H1 (cell line): Measurements from ENCODE around the gene BTF3L4. TPM values are rescaled to one million over a fixed set of nuclear protein-coding genes. Genes with fewer than 3 reads are reported as not detected.

ENCODE experiments used
- CTCF ChIA-PET: fragments of 300-600 bp; sonication (Branson Sonifier 250); formaldehyde crosslinking; loops from one replicate; lab custom pipeline; 2021; ENCODE audit not compliant: partially characterized antibody; lab: Charles Lee
- POLR2A ChIA-PET: fragments of 300-600 bp; sonication (Branson Sonifier 250); formaldehyde crosslinking; loops from one replicate; lab custom pipeline; 2021; ENCODE audit warnings: inconsistent platforms; ENCODE audit not compliant: partially characterized antibody; lab: Charles Lee
- DNase-seq, 2 experiments: peaks; one replicate each; pipeline versions ENCODE4 v3.0.0 to v3.0.0-alpha.2; 2010 to 2022; ENCODE audit warnings: low spot score in 2 of 2, low read depth in 1 of 2, mixed read lengths in 1 of 2
- FAIRE-seq: peaks from 2 replicates; lab custom pipeline; 2011; peaks lifted over from hg19 to GRCh38; lab: Jason Lieb, UNC
- H2AFZ ChIP-seq: 2 replicates; pipeline ENCODE4 v1.8.1; 2012; ENCODE audit warnings: low read length, inconsistent platforms
- H2AK5ac ChIP-seq: 2 replicates; pipeline ENCODE4 v1.6.1; 2013; ENCODE audit warnings: low read depth, low read length
- H2BK120ac ChIP-seq: replicated peaks from 2 replicates; pipeline ENCODE3; 2013; ENCODE audit warnings: low read depth, low read length, inconsistent platforms
- H2BK12ac ChIP-seq: 2 replicates; pipeline ENCODE4 v1.6.1; 2013; ENCODE audit warnings: low read depth, low read length
- H2BK15ac ChIP-seq: 2 replicates; pipeline ENCODE4 v1.6.1; 2013; ENCODE audit warnings: low read length
- H2BK20ac ChIP-seq: 2 replicates; pipeline ENCODE4 v1.6.1; 2013; ENCODE audit warnings: low read length
- H2BK5ac ChIP-seq: 2 replicates; pipeline ENCODE4 v1.6.1; 2013; ENCODE audit warnings: low read depth, low read length
- H3K14ac ChIP-seq: 2 replicates; pipeline ENCODE4 v1.6.1; 2013; ENCODE audit warnings: inconsistent platforms; ENCODE audit not compliant: insufficient read length
- H3K18ac ChIP-seq: 2 replicates; pipeline ENCODE4 v1.6.1; 2013; ENCODE audit warnings: low read length; ENCODE audit errors: extremely low read depth
- H3K23ac ChIP-seq: 2 replicates; pipeline ENCODE4 v1.6.1; 2013; ENCODE audit warnings: inconsistent platforms; ENCODE audit not compliant: insufficient read length
- H3K23me2 ChIP-seq: 2 replicates; pipeline ENCODE4 v1.6.1; 2013; ENCODE audit warnings: low read depth, low read length
- H3K27ac ChIP-seq: 2 replicates; pipeline ENCODE4 v1.6.1; 2011; ENCODE audit warnings: low read depth, low read length, inconsistent platforms
- H3K27me3 ChIP-seq, 4 experiments: replicated peaks in 1 of 4; 1 replicate in 1 of 4; 2 replicates in 3 of 4; pipeline versions ENCODE4 v1.6.1 to v1.8.1; 2011 to 2013; ENCODE audit warnings: low read length in 3 of 4, mild to moderate bottlenecking in 3 of 4, inconsistent platforms in 2 of 4, mixed read lengths in 2 of 4, moderate library complexity in 1 of 4; ENCODE audit not compliant: control insufficient read depth in 3 of 4, insufficient read depth in 3 of 4; ENCODE audit errors: extremely low read depth in 1 of 4
- H3K36me3 ChIP-seq, 4 experiments: 2 replicates each; pipeline versions ENCODE4 v1.6.1 to v1.8.1; 2011 to 2013; ENCODE audit warnings: mild to moderate bottlenecking in 4 of 4, low read length in 3 of 4, moderate library complexity in 2 of 4, control low read depth in 1 of 4, inconsistent platforms in 1 of 4; ENCODE audit not compliant: insufficient read depth in 4 of 4, control insufficient read depth in 2 of 4
- H3K4ac ChIP-seq: replicated peaks from 2 replicates; pipeline ENCODE3; 2013; ENCODE audit warnings: low read length, low read depth, mixed read lengths, inconsistent platforms; ENCODE audit not compliant: insufficient read length
- H3K4me1 ChIP-seq, 4 experiments: replicated peaks in 1 of 4; 1 replicate in 1 of 4; 2 replicates in 3 of 4; pipeline versions ENCODE4 v1.6.1 to v1.8.1; 2011 to 2013; ENCODE audit warnings: low read length in 3 of 4, inconsistent platforms in 2 of 4, mixed read lengths in 1 of 4; ENCODE audit not compliant: insufficient read depth in 4 of 4, control insufficient read depth in 3 of 4
- H3K4me2 ChIP-seq, 2 experiments: 2 replicates each; pipeline versions ENCODE4 v1.6.1 to v1.8.1; 2011 to 2013; ENCODE audit warnings: low read depth in 2 of 2, low read length in 2 of 2, control low read depth in 1 of 2, inconsistent platforms in 1 of 2, mild to moderate bottlenecking in 1 of 2; ENCODE audit not compliant: insufficient read depth in 1 of 2
- H3K4me3 ChIP-seq, 4 experiments: fragments of 200-600, 300-600 bp in 1 of 4; sonication (generic), shearing (Covaris generic), sonication (Bioruptor Twin) in 1 of 4; 2 replicates each; pipeline versions ENCODE4 v1.5.1 to v1.8.1; 2011 to 2016; ENCODE audit warnings: low read length in 4 of 4, low read depth in 3 of 4, control low read depth in 2 of 4, inconsistent platforms in 2 of 4, mild to moderate bottlenecking in 2 of 4, mixed read lengths in 1 of 4, moderate library complexity in 1 of 4; ENCODE audit not compliant: insufficient read depth in 2 of 4; ENCODE audit errors: extremely low read depth in 1 of 4
- H3K56ac ChIP-seq: replicated peaks from 2 replicates; pipeline ENCODE3; 2013; ENCODE audit warnings: low read depth, mild to moderate bottlenecking, mixed read lengths, low read length, inconsistent platforms; ENCODE audit not compliant: insufficient read length
- H3K79me1 ChIP-seq: 2 replicates; pipeline ENCODE4 v1.6.1; 2013; ENCODE audit warnings: low read depth, low read length, control low read depth
- H3K79me2 ChIP-seq, 2 experiments: 2 replicates each; pipeline versions ENCODE4 v1.6.1 to v1.8.1; 2012 to 2013; ENCODE audit warnings: low read length in 2 of 2, mild to moderate bottlenecking in 2 of 2, inconsistent platforms in 1 of 2; ENCODE audit not compliant: insufficient read depth in 2 of 2, control insufficient read depth in 1 of 2
- H3K9ac ChIP-seq, 4 experiments: replicated peaks in 1 of 4; 1 replicate in 1 of 4; 2 replicates in 3 of 4; pipeline versions ENCODE4 v1.6.1 to v1.8.1; 2011 to 2013; ENCODE audit warnings: low read depth in 3 of 4, low read length in 3 of 4, control low read depth in 2 of 4, mild to moderate bottlenecking in 2 of 4, moderate library complexity in 2 of 4, inconsistent platforms in 1 of 4; ENCODE audit errors: extremely low read depth in 1 of 4
- H3K9me3 ChIP-seq, 2 experiments: 2 replicates each; pipeline versions ENCODE4 v1.6.1 to v1.8.1; 2012 to 2013; ENCODE audit warnings: mild to moderate bottlenecking in 2 of 2, moderate library complexity in 2 of 2, control low read depth in 1 of 2, inconsistent platforms in 1 of 2, low read depth in 1 of 2, low read length in 1 of 2, mixed read lengths in 1 of 2; ENCODE audit not compliant: insufficient read depth in 2 of 2
- H4K20me1 ChIP-seq, 2 experiments: replicated peaks in 1 of 2; 2 replicates each; pipeline versions ENCODE3 to v1.8.1; 2011 to 2013; ENCODE audit warnings: inconsistent platforms in 2 of 2, low read length in 2 of 2, mild to moderate bottlenecking in 1 of 2; ENCODE audit not compliant: insufficient read depth in 2 of 2, control insufficient read depth in 1 of 2
- H4K5ac ChIP-seq: 2 replicates; pipeline ENCODE4 v1.6.1; 2013; ENCODE audit warnings: low read length, low read depth, mixed read lengths, inconsistent platforms; ENCODE audit not compliant: insufficient read length
- H4K8ac ChIP-seq: 2 replicates; pipeline ENCODE4 v1.8.0; 2013; ENCODE audit warnings: mild to moderate bottlenecking, moderate library complexity, low read length, inconsistent platforms; ENCODE audit not compliant: insufficient read depth; ENCODE audit errors: extremely low read depth
- H4K91ac ChIP-seq: replicated peaks from 2 replicates; pipeline ENCODE3; 2013; ENCODE audit warnings: low read length, mixed read lengths, inconsistent platforms; ENCODE audit not compliant: insufficient read length
- E2F6 ChIP-seq: IDR thresholded peaks from 2 replicates; pipeline ENCODE4 v1.6.1; 2012; ENCODE audit warnings: inconsistent platforms
- EGR1 ChIP-seq: IDR thresholded peaks from 2 replicates; pipeline ENCODE4 v1.6.1; 2011; ENCODE audit warnings: low read depth, low read length, borderline replicate concordance
- GABPA ChIP-seq: IDR thresholded peaks from 2 replicates; pipeline ENCODE4 v1.6.1; 2011; ENCODE audit warnings: mild to moderate bottlenecking, low read length, moderate library complexity, borderline replicate concordance; ENCODE audit not compliant: insufficient read depth
- GTF2F1 ChIP-seq: IDR thresholded peaks from 2 replicates; pipeline ENCODE4 v1.6.1; 2012; ENCODE audit warnings: low read depth, low read length, improper control_type of control experiment, borderline replicate concordance
- KDM4A ChIP-seq: IDR thresholded peaks from one replicate; pipeline ENCODE4 v1.7.1; 2012; ENCODE audit warnings: low read depth, mild to moderate bottlenecking, moderate library complexity, low read length, inconsistent platforms; ENCODE audit not compliant: severe bottlenecking
- KDM5A ChIP-seq: fragments of 200-600 bp; IDR thresholded peaks from 2 replicates; pipeline ENCODE4 v1.7.1; 2012; ENCODE audit warnings: mild to moderate bottlenecking, low read length, inconsistent platforms, mixed read lengths
- NRF1 ChIP-seq: IDR thresholded peaks from 2 replicates; pipeline ENCODE4 v1.6.1; 2011; ENCODE audit warnings: mild to moderate bottlenecking, low read depth, low read length, improper control_type of control experiment
- PHF8 ChIP-seq: fragments of 200-600 bp; sonication (generic); conservative IDR thresholded peaks from 2 replicates; pipeline ENCODE4 v1.7.1; 2012; ENCODE audit warnings: low read depth, mild to moderate bottlenecking, inconsistent platforms, low read length, moderate library complexity
- POLR2AphosphoS5 ChIP-seq: IDR thresholded peaks from 2 replicates; pipeline ENCODE4 v1.6.1; 2011; ENCODE audit warnings: low read depth, low read length
- SIRT6 ChIP-seq: IDR thresholded peaks from one replicate; pipeline ENCODE4 v1.7.1; 2012; ENCODE audit warnings: low read length, inconsistent platforms
- SIX5 ChIP-seq: IDR thresholded peaks from 2 replicates; pipeline ENCODE4 v1.6.1; 2011; ENCODE audit warnings: mild to moderate bottlenecking, low read depth, low read length
- SP1 ChIP-seq: IDR thresholded peaks from 2 replicates; pipeline ENCODE4 v1.6.1; 2011; ENCODE audit warnings: low read depth, low read length
- TAF1 ChIP-seq: IDR thresholded peaks from 2 replicates; pipeline ENCODE4 v1.6.1; 2011; ENCODE audit warnings: mild to moderate bottlenecking, low read depth, low read length
- YY1 ChIP-seq: IDR thresholded peaks from 2 replicates; pipeline ENCODE4 v1.6.1; 2011; ENCODE audit warnings: low read depth, mild to moderate bottlenecking, low read length
- WGBS, 2 experiments: shearing (Covaris generic) in 1 of 2; methylation state at CpG; one replicate each; pipeline versions ENCODE4 v1.1.6 to v1.1.7; 2013 to 2015; ENCODE audit warnings: low lambda C conversion rate in 2 of 2, mixed read lengths in 2 of 2, inconsistent platforms in 1 of 2, low coverage in 1 of 2, missing lambda C conversion rate in 1 of 2; ENCODE audit not compliant: insufficient replicate concordance in 2 of 2, insufficient coverage in 1 of 2, insufficient read length in 1 of 2; ENCODE audit errors: extremely low coverage in 1 of 2, missing lambda C conversion rate in 1 of 2; 5-methylcytosine and 5-hydroxymethylcytosine counted together
- polyA plus RNA-seq, 7 experiments: library from polyadenylated mRNA; depleted of rRNA in 3 of 7; stranded (reverse) in 5 of 7; unstranded in 2 of 7; fragments of >200 nt in 5 of 7; fragments of 200-250 nt in 2 of 7; gene quantifications; 1 replicate in 5 of 7; 2 replicates in 1 of 7; 4 replicates in 1 of 7; pipeline versions ENCODE4 v1.2.1 to v1.2.3, GENCODE V29; 2011 to 2013; ENCODE audit warnings: missing spikeins in 2 of 7, mixed read lengths in 2 of 7
- total RNA-seq: library from RNA; stranded (reverse); fragmentation: NEBNext Ultra II Directional; extraction: Animal tissue kit (Norgen Biotek cat#: 25700); gene quantifications from 2 replicates; pipeline ENCODE4 v1.2.1, GENCODE V29; 2021

The BTF3L4 gene
- total and polyA plus RNA-seq, 2 of the 8 experiments (the other 6 are each of a cell fraction or from before 2014, with no cell fraction given) = 76.1 to 98.3 TPM

DNA sequence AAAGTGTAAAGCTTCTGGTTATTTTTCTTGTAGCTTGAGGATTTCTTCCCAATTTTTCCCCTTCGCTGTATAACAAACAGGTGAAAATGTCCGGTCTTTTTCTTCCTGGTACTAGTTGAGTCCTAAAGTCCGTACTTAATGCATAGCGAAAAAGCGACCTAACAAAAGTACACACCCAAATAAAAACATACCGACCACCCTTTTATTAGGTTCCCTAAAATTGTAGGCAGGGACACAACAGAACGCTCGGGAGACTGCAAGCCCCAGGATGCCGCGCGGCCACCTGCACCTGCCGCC is 281 bp upstream of the BTF3L4 start:
- POLR2A ChIA-PET = interaction anchor here (0.7 to 5.4 kb wide), 34 partner anchors 8 to 820 kb away, joined by 3 to 61 read pairs (median 4); partner anchors contain the start of genes CC2D1B, KTI12, NRDC and ORC1
- FAIRE-seq = no peak
- TF ChIP-seq SIX5 (peak; percentile 26; the same call in 1 of the 2 replicates), KDM4A (peak; percentile 0), KDM5A (no peak), PHF8 (no peak), SP1 (no peak), E2F6 (no peak), TAF1 (no peak), EGR1 (no peak), GTF2F1 (no peak), POLR2AphosphoS5 (no peak), YY1 (no peak), SIRT6 (no peak), GABPA (no peak), NRF1 (no peak)

More for the DNA sequence above, 281 bp upstream of the BTF3L4 start:
- H3K27me3 ChIP-seq = no peaks in the 10 kb centered on the region
- no peak for DNase-seq
- H4K20me1 ChIP-seq = peaks cover 0 to 6% of the 10 kb centered on the region in 2 experiments
- H3K79me2 ChIP-seq = peaks cover 17 to 79% of the 10 kb centered on the region in 2 experiments
- peak overlapping the region; percentile 86 for H3K27ac ChIP-seq
- peaks cover 6% of the 10 kb centered on the region for H3K79me1 ChIP-seq
- H3K4me2 ChIP-seq = peak overlapping the region; percentile 66 to 96
- H4K5ac ChIP-seq = peak overlapping the region; percentile 78
- H2BK120ac ChIP-seq = no peak overlapping the region
- H3K4me3 ChIP-seq = peak overlapping the region; percentile 87 to 98 (median 92)
- peak overlapping the region; percentile 63; the same call in 1 of the 2 replicates for H2BK12ac ChIP-seq
- H2AK5ac ChIP-seq = 0 out of 2 replicates have a peak overlapping the region, but pooled peaks have one; percentile 77
- 1% methylated on average over 12 of the region's 12 CpGs; no CpG with 5 or more reads in 1 of the 2 experiments for WGBS, 2 experiments
- H3K56ac ChIP-seq = peak overlapping the region; percentile 82
- peak overlapping the region; percentile 11; the same call in 1 of the 2 replicates for H2AFZ ChIP-seq
- no peak overlapping the region for H3K4ac ChIP-seq
- peak overlapping the region; percentile 97 for H2BK5ac ChIP-seq
- H3K9me3 ChIP-seq = no peaks in the 10 kb centered on the region
- peaks cover 11% of the 10 kb centered on the region; the same call in 1 of the 2 replicates for H3K23me2 ChIP-seq
- H2BK15ac ChIP-seq = peak overlapping the region; percentile 33; the same call in 1 of the 2 replicates
- H3K23ac ChIP-seq = no peak overlapping the region
- CTCF ChIA-PET = interaction anchor here (1.3 kb wide), 1 partner anchor 159 kb away, joined by 5 read pairs; no protein-coding TSS in a partner anchor
- H4K8ac ChIP-seq = no peak overlapping the region
- peak overlapping the region; percentile 67 for H4K91ac ChIP-seq
- H3K36me3 ChIP-seq = peaks cover 10 to 33% (median 15%) of the 10 kb centered on the region in 4 experiments
- H2BK20ac ChIP-seq = no peak overlapping the region
- peak overlapping the region; percentile 86 for H3K18ac ChIP-seq
- H3K14ac ChIP-seq = no peak overlapping the region
- peak overlapping the region; percentile 88 to 99 (median 93) for H3K9ac ChIP-seq
- peaks cover 0 to 7% (median 2%) of the 10 kb centered on the region in 4 experiments; a peak in 3 of 7 replicates for H3K4me1 ChIP-seq
